Neural cell (in vitro differentiated cells): Measurements from ENCODE around the gene CNTNAP5. TPM values are rescaled to one million over a fixed set of nuclear protein-coding genes. Genes with fewer than 3 reads are reported as not detected.
"Not testable (repeated sequence)": the region's sequence is repeated elsewhere in the genome, so short reads cannot be mapped to it uniquely, and the experiment has no call there.

Experiments
- H2AFZ ChIP-seq: fragments of 200-600, 300-800 bp; sonication (generic), shearing (Covaris generic); 2 replicates; pipeline ENCODE4 v1.6.0; 2014; ENCODE audit warnings: low read depth, mild to moderate bottlenecking, antibody characterized with exemption, low read length, moderate library complexity
- H3F3A ChIP-seq: fragments of 200-600 bp; shearing (Covaris generic); 2 replicates; pipeline ENCODE4 v1.6.1; 2016; ENCODE audit warnings: mild to moderate bottlenecking, moderate library complexity, mixed read lengths, antibody characterized with exemption, low read length; ENCODE audit not compliant: insufficient read depth, poor library complexity, severe bottlenecking
- H3K27ac ChIP-seq: fragments of 200-600, 300-800 bp; sonication (generic), shearing (Covaris generic); 2 replicates; pipeline ENCODE4 v1.5.1; 2014; ENCODE audit warnings: mild to moderate bottlenecking, low read length, moderate library complexity
- H3K27me3 ChIP-seq: fragments of 300-800, 200-600 bp; sonication (generic), shearing (Covaris generic); 2 replicates; pipeline ENCODE4 v1.6.0; 2014; ENCODE audit warnings: mild to moderate bottlenecking, low read depth, low read length, moderate library complexity; ENCODE audit not compliant: insufficient read depth
- H3K36me3 ChIP-seq: fragments of 300-800, 200-600 bp; sonication (generic), shearing (Covaris generic); 2 replicates; pipeline ENCODE4 v1.5.1; 2014; ENCODE audit warnings: mild to moderate bottlenecking, antibody characterized with exemption, low read length, moderate library complexity; ENCODE audit not compliant: insufficient read depth
- H3K4me2 ChIP-seq: fragments of 300-800, 200-600 bp; sonication (generic), shearing (Covaris generic); 2 replicates; pipeline ENCODE4 v1.6.0; 2014; ENCODE audit warnings: mild to moderate bottlenecking, low read length
- H3K4me3 ChIP-seq: fragments of 300-800, 200-600 bp; sonication (generic), shearing (Covaris generic); 2 replicates; pipeline ENCODE4 v1.5.1; 2014; ENCODE audit warnings: mild to moderate bottlenecking, low read length, moderate library complexity
- H3K79me2 ChIP-seq: fragments of 200-600 bp; shearing (Covaris generic); replicated peaks from 2 replicates; pipeline ENCODE4 v1.6.0; 2014; ENCODE audit warnings: mild to moderate bottlenecking, low read length, moderate library complexity; ENCODE audit not compliant: insufficient read depth
- H3K9ac ChIP-seq: fragments of 300-800, 200-600 bp; sonication (generic), shearing (Covaris generic); 2 replicates; pipeline ENCODE4 v1.6.1; 2016; ENCODE audit warnings: mild to moderate bottlenecking, low read length, mixed read lengths
- H3K9me2 ChIP-seq: fragments of 200-600 bp; shearing (Covaris generic); 2 replicates; pipeline ENCODE4 v1.6.1; 2016; ENCODE audit warnings: mild to moderate bottlenecking, low read length, mixed read lengths; ENCODE audit not compliant: insufficient read depth
- H3K9me3 ChIP-seq: fragments of 200-600, 300-800 bp; sonication (generic), shearing (Covaris generic); 2 replicates; pipeline ENCODE4 v1.6.1; 2016; ENCODE audit warnings: mild to moderate bottlenecking, mixed run types, low read length, moderate library complexity, mixed read lengths
- H4K20me1 ChIP-seq: fragments of 200-600 bp; shearing (Covaris generic); 2 replicates; pipeline ENCODE4 v1.6.1; 2016; ENCODE audit warnings: mild to moderate bottlenecking, mixed run types; ENCODE audit not compliant: insufficient read depth
- CTCF ChIP-seq: fragments of 450-650 bp; IDR thresholded peaks from 2 replicates; pipeline ENCODE4 v1.5.1; 2014; ENCODE audit warnings: antibody characterized with exemption, mild to moderate bottlenecking, moderate library complexity; ENCODE audit not compliant: poor library complexity, severe bottlenecking
- EP300 ChIP-seq: fragments of 450-650 bp; conservative IDR thresholded peaks from 2 replicates; pipeline ENCODE4 v1.6.1; 2014; ENCODE audit warnings: antibody characterized with exemption, mild to moderate bottlenecking, moderate library complexity; ENCODE audit not compliant: poor library complexity, severe bottlenecking
- EZH2 ChIP-seq: fragments of 200-600, 300-800 bp; shearing (Covaris generic), sonication (generic); IDR thresholded peaks from 2 replicates; pipeline ENCODE4 v1.6.1; 2014; ENCODE audit warnings: antibody characterized with exemption, low read length, borderline replicate concordance, mild to moderate bottlenecking; ENCODE audit not compliant: insufficient read depth, poor library complexity, severe bottlenecking
- MXI1 ChIP-seq: fragments of 450-650 bp; conservative IDR thresholded peaks from 2 replicates; pipeline ENCODE4 v1.6.1; 2014; ENCODE audit warnings: antibody characterized with exemption, mild to moderate bottlenecking; ENCODE audit not compliant: poor library complexity, severe bottlenecking
- POLR2AphosphoS5 ChIP-seq: IDR thresholded peaks from 2 replicates; pipeline ENCODE4 v1.6.1; 2012
- RAD21 ChIP-seq: fragments of 450-650 bp; conservative IDR thresholded peaks from 2 replicates; pipeline ENCODE4 v1.6.1; 2014; ENCODE audit warnings: antibody characterized with exemption, mild to moderate bottlenecking, moderate library complexity
- REST ChIP-seq: IDR thresholded peaks from 2 replicates; pipeline ENCODE4 v1.6.1; 2012; ENCODE audit warnings: borderline replicate concordance
- SMC3 ChIP-seq: fragments of 450-650 bp; conservative IDR thresholded peaks from 2 replicates; pipeline ENCODE4 v1.6.1; 2014; ENCODE audit warnings: antibody characterized with exemption, mild to moderate bottlenecking, moderate library complexity; ENCODE audit not compliant: poor library complexity
- TAF1 ChIP-seq: IDR thresholded peaks from 2 replicates; pipeline ENCODE4 v1.6.1; 2012; ENCODE audit warnings: low read depth
- polyA plus RNA-seq: library from polyadenylated mRNA; depleted of rRNA; stranded (reverse); fragments of >200 nt; gene quantifications from 2 replicates; pipeline ENCODE4 v1.2.3, GENCODE V29; 2014

CNTNAP5 gene
- polyA plus RNA-seq, 1 donor from 2014 or later: 19.3 TPM

GRCh38 chr2:124395961-124396360 is 370.9 kb downstream of the CNTNAP5 start:
- no peak overlapping the region for H3K27ac ChIP-seq
- H3K4me2 ChIP-seq: no peak overlapping the region
- TF ChIP-seq EP300 (no peak), SMC3 (no peak), TAF1 (no peak), CTCF (no peak), EZH2 (no peak), POLR2AphosphoS5 (no peak), RAD21 (no peak), MXI1 (no peak), REST (no peak)
- H3K27me3 ChIP-seq: no peaks in the 10 kb centered on the region
- no peaks in the 10 kb centered on the region for H3K79me2 ChIP-seq
- H2AFZ ChIP-seq: no peak overlapping the region
- H3K4me3 ChIP-seq: no peak overlapping the region
- no peak overlapping the region for H3K9ac ChIP-seq
- no peaks in the 10 kb centered on the region for H3K36me3 ChIP-seq
- no peaks in the 10 kb centered on the region for H4K20me1 ChIP-seq
- H3K9me3 ChIP-seq: no peaks in the 10 kb centered on the region
- no peaks in the 10 kb centered on the region for H3K9me2 ChIP-seq
- H3F3A ChIP-seq: no peaks in the 10 kb centered on the region

- Histone ChIP-seq H3F3A (no peaks in the 10 kb centered on the region), H3K79me2 (no peaks in the 10 kb centered on the region), H3K4me3 (no peak overlapping the region), H2AFZ (no peak overlapping the region), H4K20me1 (no peaks in the 10 kb centered on the region), H3K27me3 (no peaks in the 10 kb centered on the region), H3K27ac (no peak overlapping the region), H3K9me2 (no peaks in the 10 kb centered on the region), H3K9ac (no peak overlapping the region), H3K9me3 (no peaks in the 10 kb centered on the region), H3K4me2 (no peak overlapping the region), H3K36me3 (no peaks in the 10 kb centered on the region)
- TF ChIP-seq REST (no peak), SMC3 (no peak), TAF1 (no peak), EZH2 (no peak), EP300 (no peak), CTCF (no peak), POLR2AphosphoS5 (no peak), RAD21 (no peak), MXI1 (no peak)
Observed at GRCh38 chr2:124402274-124402673, 377.2 kb downstream of the CNTNAP5 start.

- not testable (repeated sequence) for H3K9me2 ChIP-seq, H3F3A ChIP-seq
Observed at GRCh38 chr2:124407836-124408534, 382.9 kb downstream of the CNTNAP5 start.

More at GRCh38 chr2:124407836-124408534, 382.9 kb downstream of the CNTNAP5 start:
- not testable (repeated sequence) for H3K36me3 ChIP-seq, H2AFZ ChIP-seq, H3K9ac ChIP-seq, H3K79me2 ChIP-seq, H4K20me1 ChIP-seq, H3K27ac ChIP-seq, H3K4me3 ChIP-seq, H3K4me2 ChIP-seq, H3K27me3 ChIP-seq, H3K9me3 ChIP-seq
